HG03571 (cell line): Measurements from ENCODE around the gene PRR15.

Experiments
- ATAC-seq: cut with Tn5 transposase; IDR thresholded peaks from one replicate; pipeline ENCODE4 v1.9.1; 2021; ENCODE audit not compliant: unreplicated experiment

The PRR15 gene

DNA sequence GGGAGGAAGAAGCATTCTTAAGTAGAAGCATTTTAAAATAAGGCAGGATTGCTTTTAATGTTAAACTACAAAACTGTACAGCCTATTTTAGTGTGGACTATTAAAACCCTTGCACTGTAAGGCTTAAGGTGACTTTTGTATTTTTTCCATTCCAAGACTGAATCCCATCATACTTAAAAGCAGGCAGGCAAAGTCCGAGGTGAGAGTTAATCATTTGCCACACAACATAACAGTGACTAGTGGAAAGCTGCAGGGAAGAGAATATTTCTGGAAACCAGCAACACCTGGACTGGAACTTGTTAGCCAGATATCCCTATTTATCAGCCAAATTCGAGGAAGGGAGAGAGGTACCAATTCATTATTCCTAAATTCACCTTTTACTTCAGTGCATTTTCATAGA lies 3.5 kb downstream of the PRR15 start:
- no peak for ATAC-seq

- no peak for ATAC-seq
Observed at GRCh38 chr7:29569648-29570047, 6.0 kb downstream of the PRR15 start.

- ATAC-seq = no peak
Observed at GRCh38 chr7:29572558-29572957, 8.9 kb downstream of the PRR15 start.

GRCh38 chr7:29573567-29573966 lies 9.9 kb downstream of the PRR15 start:
- no peak for ATAC-seq

GRCh38 chr7:29574659-29575058 lies 11.0 kb downstream of the PRR15 start:
- no peak for ATAC-seq

DNA sequence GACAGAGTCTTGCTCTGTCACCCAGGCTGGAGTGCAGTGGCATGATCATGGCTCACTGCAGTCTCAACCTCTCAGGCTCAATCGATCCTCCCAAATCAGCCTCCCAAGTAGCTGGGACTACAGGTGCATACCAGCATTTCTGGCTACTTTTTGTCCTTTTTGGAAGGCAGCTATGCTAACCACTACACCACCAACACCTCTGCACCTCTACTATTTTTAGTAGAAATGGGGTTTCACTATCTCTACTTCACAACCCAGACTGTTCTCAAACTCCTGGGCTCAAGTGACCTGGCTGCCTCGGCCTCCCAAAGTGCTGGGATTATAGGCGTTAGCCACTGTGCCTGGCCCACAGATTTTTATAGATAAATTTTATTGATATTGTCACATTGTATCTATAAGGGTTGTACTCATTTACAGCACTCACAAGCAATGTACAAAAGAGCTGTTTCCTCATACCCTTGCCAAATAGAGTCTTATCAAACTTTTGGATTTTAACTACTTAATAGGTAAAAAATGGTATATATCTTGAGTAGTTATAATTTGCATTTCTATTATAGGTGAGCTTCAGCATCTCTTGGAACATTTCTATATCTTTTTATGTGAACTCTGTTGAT lies 23.7 kb downstream of the PRR15 start:
- ATAC-seq = no peak

GRCh38 chr7:29588212-29588611 lies 24.6 kb downstream of the PRR15 start:
- ATAC-seq = no peak

- ATAC-seq = peak; percentile 79
Observed at GRCh38 chr7:29588900-29589696, 25.5 kb downstream of the PRR15 start.

DNA sequence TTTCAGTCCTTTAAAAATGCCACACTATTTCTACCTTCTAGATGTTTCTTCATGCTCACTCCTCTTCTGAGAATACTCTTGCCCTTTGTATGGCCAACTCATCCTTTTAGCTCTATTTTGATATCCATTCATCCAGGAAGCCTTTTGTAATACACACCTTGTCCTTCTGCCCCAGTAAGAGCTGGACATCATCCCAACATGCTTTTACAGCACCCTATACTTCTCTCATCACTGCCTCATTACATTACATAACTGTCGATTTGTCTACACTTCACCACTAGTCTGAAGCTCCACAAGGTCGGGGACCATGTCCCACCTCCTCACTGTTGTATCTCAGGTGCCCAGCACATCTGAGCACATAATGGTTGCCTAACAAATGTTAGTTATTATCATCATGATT lies 29.2 kb downstream of the PRR15 start:
- no peak for ATAC-seq

DNA sequence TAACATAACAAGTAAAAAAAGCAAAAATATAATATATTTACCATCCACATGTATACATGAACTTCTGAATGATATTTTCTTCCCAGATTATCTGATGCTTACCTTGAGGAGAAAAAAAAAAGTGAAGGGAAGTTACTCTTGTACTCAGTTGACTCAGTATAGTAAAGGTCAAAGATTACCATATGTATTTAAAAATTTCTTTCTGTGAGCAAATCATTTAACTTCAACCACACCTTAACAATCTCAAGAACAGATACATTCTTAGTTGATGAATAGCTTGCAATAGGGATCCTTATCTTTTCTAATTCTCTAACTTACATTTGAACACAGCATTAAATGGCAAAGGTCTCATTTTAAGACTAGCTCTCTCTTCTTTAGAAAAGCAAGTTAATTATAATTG lies 29.8 kb downstream of the PRR15 start:
- ATAC-seq = no peak

DNA sequence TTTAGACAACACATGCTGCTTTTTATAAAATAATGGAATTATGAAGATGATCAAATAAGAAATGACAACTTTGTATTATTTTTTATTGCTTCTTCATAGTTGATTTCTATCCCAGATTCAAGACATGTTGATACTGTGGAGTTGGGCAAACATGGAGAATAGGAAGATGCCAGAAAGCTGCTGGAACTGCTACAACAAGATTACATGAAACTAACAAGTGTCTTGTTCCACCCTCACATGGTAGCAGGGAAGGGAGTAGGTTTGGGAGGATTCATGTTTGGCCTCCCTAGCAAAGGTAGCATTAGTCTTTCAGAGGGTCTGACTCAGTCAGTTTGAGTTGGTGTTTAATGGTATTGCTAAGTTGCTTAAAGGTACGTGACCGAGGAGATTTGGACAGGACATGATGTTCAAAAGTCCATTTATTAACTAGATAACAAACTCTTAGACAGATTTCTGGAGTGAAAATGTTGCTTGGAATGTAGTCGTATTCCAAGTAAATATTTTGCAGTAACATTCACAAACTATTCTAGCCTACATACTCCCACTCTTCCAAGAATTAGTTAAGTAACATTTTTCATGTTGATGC lies 33.1 kb downstream of the PRR15 start:
- no peak for ATAC-seq

DNA sequence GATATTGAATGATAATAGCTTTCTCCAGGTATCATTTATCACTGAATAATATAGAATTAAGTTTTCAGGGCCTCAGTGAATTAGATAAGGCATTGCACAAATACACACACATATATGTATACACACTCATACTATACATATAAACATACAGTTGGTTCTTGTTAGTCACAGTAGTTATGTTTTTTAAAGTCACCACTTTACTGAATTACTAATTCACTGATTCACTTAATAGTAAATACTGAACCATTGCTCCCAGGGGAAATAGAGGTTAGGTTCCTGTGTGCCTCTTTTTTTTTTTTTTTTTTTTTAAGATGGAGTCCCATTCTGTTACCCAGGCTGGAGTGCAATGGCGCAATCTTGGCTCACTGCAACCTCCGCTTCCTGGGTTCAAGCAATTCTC lies 33.6 kb downstream of the PRR15 start:
- no peak for ATAC-seq

DNA sequence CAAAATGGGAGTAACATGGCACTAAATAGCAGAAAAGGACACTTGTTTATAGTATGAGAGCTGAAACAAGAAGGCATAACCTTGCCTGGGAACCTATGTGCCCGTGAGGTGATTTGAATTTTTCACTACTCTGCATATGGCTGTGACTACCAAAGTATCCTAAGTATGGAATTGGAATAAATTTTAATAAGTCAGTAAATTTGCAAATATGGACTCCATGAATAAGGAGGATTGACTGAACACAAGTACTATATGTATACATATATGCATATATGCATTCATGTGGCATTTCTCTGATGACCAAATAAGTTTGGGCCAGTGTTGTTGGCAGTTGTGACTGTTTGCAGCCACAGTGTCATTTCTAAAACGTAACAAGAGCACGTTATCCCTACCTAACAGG lies 34.5 kb downstream of the PRR15 start:
- no peak for ATAC-seq

DNA sequence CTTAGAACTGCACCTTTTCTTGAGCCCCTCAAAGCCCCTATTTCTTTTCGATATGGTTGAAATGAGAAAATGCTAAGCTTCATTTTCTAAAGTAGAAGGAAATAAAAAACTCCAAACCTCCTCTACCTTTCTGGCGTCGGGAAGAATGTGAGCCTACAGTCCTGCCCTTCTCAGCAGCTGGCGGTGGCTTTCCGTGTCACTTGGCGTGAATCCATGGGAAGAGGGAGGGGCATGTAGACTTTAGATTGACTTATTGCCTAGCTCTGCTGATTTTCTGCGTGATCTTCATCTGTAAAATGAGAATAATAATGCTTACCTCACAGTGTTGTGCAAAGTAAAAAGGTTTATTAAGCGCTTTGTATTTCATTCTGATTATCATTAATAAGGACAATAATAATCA lies 35.0 kb downstream of the PRR15 start:
- no peak for ATAC-seq

DNA sequence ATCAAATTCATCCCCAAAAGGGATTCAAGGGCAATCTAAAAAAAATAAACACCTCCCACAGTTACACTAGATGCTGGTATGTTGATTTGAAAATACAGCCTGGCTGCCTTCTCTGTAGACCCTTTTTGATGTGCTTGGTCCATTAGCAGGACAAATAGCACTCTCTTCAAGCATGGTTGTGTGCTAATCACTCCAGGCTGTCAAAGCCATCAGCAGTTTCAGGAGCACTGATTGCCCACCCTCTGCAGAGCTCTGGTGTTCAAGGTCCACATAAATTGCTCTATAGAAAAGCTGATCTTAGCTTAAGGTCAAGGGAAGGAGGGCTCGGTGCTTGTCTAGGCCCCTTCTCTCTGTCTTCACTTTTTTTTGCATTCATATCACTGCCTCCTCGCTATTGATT lies 35.4 kb downstream of the PRR15 start:
- no peak for ATAC-seq

DNA sequence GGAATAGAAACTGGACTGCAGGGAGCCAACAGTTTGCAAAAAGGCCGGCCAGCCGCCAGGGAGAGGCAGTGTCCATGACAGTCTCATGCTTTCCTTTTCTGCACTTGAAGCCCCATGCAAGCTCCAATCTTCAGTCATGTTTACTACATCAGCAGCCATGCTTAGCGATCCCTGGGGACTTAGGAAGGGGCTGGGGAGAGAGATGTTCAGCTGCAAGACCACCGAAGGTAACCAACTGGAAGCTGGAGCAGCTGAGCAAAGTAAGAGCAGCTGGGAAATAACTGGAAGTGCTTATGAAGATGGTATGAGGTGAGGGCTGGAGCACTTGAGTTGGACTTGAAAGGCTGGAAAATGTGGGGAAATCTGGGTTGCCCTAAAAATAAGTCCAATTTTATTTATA lies 37.0 kb downstream of the PRR15 start:
- no peak for ATAC-seq

- ATAC-seq = no peak
Observed at GRCh38 chr7:29604052-29604451, 40.4 kb downstream of the PRR15 start.

- ATAC-seq = no peak
Observed at GRCh38 chr7:29604702-29605101, 41.1 kb downstream of the PRR15 start.

GRCh38 chr7:29605671-29606070 lies 42.0 kb downstream of the PRR15 start:
- ATAC-seq = no peak

- no peak for ATAC-seq
Observed at GRCh38 chr7:29606287-29606721, 42.7 kb downstream of the PRR15 start.

DNA sequence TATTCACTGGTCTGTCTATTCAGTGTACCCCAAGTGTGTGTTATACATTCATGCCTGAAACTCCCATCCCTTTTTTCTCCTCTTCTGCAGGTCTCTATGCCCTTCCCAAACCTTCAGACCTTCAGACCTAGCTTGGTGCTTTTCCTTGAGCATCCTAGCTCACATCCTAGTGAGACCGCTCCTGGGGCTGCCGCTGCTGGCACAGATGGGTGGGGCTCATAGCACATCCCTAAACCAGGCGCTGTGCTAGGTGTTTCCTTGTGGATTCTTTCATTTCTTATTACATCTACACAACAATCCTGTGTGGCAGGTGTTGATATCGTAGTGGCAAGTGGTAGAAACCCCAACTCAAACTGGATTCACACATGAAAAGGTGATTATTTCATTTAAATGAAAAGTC lies 43.2 kb downstream of the PRR15 start:
- no peak for ATAC-seq

DNA sequence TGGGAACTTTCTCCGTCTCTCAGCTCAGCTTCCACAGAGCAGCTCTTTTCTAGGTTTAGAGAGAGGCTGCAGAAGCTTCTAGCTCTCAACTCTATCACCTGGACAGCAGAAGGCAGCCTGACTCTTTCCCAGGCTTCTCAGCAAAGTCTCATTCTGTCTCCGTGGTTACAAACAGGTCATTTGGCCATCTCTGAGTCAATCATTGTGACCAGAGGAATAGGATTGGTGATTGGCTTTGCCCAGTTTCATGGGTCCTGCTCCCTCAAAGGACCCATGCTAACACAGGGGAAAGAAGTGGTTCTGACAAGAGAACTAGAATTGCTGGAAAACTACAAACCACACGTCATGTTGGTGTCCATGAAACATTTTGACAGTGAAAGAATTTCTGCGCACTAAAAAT lies 43.6 kb downstream of the PRR15 start:
- ATAC-seq = no peak
